Loucy (cell line): ENCODE measurements around the gene ANKRD36.
"Not testable (repeated sequence)": the region's sequence is repeated elsewhere in the genome, so short reads cannot be mapped to it uniquely, and the experiment has no call there.

Experiments used
- H2AFZ ChIP-seq: fragments of 200-600 bp; sonication (generic); 2 replicates; pipeline ENCODE4 v1.6.0; 2016; ENCODE audit warnings: antibody characterized with exemption, mild to moderate bottlenecking, low read length, moderate library complexity
- H3F3A ChIP-seq: fragments of 200-600 bp; 2 replicates; pipeline ENCODE4 v1.6.0; 2016; ENCODE audit warnings: antibody characterized with exemption, low read depth, mild to moderate bottlenecking
- H3K27me3 ChIP-seq: fragments of 200-600 bp; sonication (generic); 2 replicates; pipeline ENCODE4 v1.6.1; 2014; ENCODE audit warnings: low read length, mild to moderate bottlenecking; ENCODE audit not compliant: insufficient read depth, poor library complexity, severe bottlenecking
- H3K36me3 ChIP-seq: fragments of 200-600 bp; sonication (generic); 2 replicates; pipeline ENCODE4 v1.6.1; 2016; ENCODE audit warnings: low read length; ENCODE audit not compliant: insufficient read depth
- H3K4me1 ChIP-seq: fragments of 200-600 bp; sonication (generic); 2 replicates; pipeline ENCODE4 v1.5.1; 2014; ENCODE audit warnings: low read length, mild to moderate bottlenecking; ENCODE audit not compliant: insufficient read depth, poor library complexity, severe bottlenecking
- H3K4me2 ChIP-seq: fragments of 200-600 bp; sonication (generic); 2 replicates; pipeline ENCODE4 v1.6.0; 2014; ENCODE audit warnings: antibody characterized with exemption, low read length, low read depth, mild to moderate bottlenecking; ENCODE audit not compliant: poor library complexity, severe bottlenecking
- H3K4me3 ChIP-seq: fragments of 200-600 bp; sonication (generic); 2 replicates; pipeline ENCODE4 v1.5.1; 2014; ENCODE audit warnings: low read length, mild to moderate bottlenecking, mixed read lengths; ENCODE audit not compliant: poor library complexity, severe bottlenecking
- H3K79me2 ChIP-seq: fragments of 200-600 bp; sonication (generic); 2 replicates; pipeline ENCODE4 v1.6.1; 2014; ENCODE audit warnings: low read length; ENCODE audit not compliant: insufficient read depth
- H3K9ac ChIP-seq: fragments of 200-600 bp; sonication (generic); 2 replicates; pipeline ENCODE4 v1.6.0; 2014; ENCODE audit warnings: mild to moderate bottlenecking, low read depth, low read length, moderate library complexity; ENCODE audit not compliant: poor library complexity, severe bottlenecking
- H3K9me2 ChIP-seq: fragments of 200-600 bp; sonication (generic); replicated peaks from 2 replicates; pipeline ENCODE4 v1.6.1; 2016; ENCODE audit warnings: low read depth, low read length, mixed read lengths
- H3K9me3 ChIP-seq: fragments of 200-600 bp; sonication (generic); 2 replicates; pipeline ENCODE4 v1.6.1; 2014; ENCODE audit warnings: mild to moderate bottlenecking, antibody characterized with exemption, low read length, low read depth; ENCODE audit not compliant: insufficient read depth
- H4K20me1 ChIP-seq: fragments of 200-600 bp; sonication (generic); 2 replicates; pipeline ENCODE4 v1.6.0; 2014; ENCODE audit warnings: antibody characterized with exemption, low read length, mild to moderate bottlenecking; ENCODE audit not compliant: insufficient read depth, poor library complexity, severe bottlenecking

Gene ANKRD36

DNA sequence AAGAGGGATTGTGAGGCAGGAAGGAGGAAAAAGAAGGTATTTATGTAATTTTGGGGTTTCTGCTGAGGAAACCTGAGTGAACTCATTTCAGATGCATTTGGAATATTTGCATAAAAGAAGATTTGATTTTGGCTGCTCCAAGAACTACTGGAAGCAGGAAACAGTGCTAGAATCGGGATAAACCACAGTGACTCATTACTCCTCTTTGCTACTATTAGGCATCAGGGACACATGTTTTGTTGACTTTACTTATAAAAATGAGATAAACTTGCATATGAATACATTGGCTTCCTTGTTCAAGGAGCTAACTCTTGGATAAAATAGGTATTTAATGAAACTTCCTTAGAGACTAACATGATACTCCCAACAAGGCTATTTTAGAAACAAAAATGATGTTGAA is 67.4 kb downstream of the ANKRD36 start:
- H3K27me3 ChIP-seq, H3K9ac ChIP-seq, H4K20me1 ChIP-seq, H3K9me2 ChIP-seq, H3K79me2 ChIP-seq, H2AFZ ChIP-seq, H3K4me3 ChIP-seq, H3K9me3 ChIP-seq, H3K4me1 ChIP-seq, H3K4me2 ChIP-seq, H3F3A ChIP-seq, H3K36me3 ChIP-seq: not testable (repeated sequence)

DNA sequence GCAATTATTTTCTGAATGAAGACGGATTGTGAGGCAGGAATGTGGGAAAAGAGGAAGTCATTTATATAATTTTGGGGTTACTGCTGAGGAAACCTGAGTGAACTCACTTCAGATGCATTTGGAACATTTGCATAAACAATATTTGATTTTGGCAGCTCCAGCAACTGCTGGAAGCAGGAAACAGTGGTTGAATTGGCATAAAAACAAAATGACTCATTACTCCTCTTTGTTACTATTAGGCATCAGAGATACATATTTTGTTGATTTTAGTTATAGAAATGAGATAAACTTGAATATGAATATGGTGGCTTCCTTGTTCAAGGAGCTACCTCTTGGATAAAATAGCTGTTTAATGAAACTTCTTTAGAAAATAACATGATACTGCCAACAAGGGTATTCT is 82.4 kb downstream of the ANKRD36 start:
- not testable (repeated sequence) for H3K79me2 ChIP-seq, H3K9ac ChIP-seq, H4K20me1 ChIP-seq, H3K9me3 ChIP-seq, H3K4me1 ChIP-seq, H3K4me3 ChIP-seq, H3K27me3 ChIP-seq, H3K4me2 ChIP-seq, H3K9me2 ChIP-seq, H3F3A ChIP-seq, H2AFZ ChIP-seq
- H3K36me3 ChIP-seq: peaks cover 32% of the 10 kb centered on the region; the same call in 1 of the 2 replicates

DNA sequence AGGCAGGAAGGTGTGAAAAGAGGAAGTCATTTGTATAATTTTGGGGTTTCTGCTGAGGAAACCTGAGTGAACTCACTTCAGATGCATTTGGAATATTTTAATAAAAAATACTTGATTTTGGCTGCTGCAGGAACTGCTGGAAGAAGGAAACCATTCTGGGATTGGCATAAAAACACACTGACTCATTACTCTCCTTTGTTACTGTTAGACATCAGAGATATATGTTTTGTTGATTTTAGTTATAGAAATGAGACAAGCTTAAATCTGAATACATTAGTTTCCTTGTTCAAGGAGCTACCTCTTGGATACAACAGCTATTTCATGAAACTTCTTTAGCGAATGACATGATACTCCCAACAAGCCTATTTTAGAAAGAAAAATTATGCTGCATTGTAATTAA is 84.3 kb downstream of the ANKRD36 start:
- not testable (repeated sequence) for H3K4me2 ChIP-seq, H3K9me3 ChIP-seq, H4K20me1 ChIP-seq, H3K79me2 ChIP-seq, H3K27me3 ChIP-seq, H3F3A ChIP-seq, H3K9me2 ChIP-seq, H3K4me1 ChIP-seq, H2AFZ ChIP-seq, H3K9ac ChIP-seq, H3K4me3 ChIP-seq
- peaks cover 18% of the 10 kb centered on the region; the same call in 1 of the 2 replicates for H3K36me3 ChIP-seq

DNA sequence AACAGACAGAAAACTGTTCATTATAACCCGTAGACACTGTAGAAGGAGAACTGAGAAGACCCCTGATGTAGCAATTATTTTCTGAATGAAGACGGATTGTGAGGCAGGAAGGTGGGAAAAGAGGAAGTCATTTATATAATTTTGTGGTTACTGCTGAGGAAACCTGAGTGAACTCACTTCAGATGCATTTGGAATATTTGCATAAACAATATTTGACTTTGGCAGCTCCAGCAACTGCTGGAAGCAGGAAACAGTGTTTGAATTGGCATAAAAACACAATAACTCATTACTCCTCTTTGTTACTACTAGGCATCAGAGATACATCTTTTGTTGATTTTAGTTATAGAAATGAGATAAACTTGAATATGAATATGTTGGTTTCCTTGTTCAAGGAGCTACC is 87.9 kb downstream of the ANKRD36 start:
- peaks cover 13% of the 10 kb centered on the region; the same call in 1 of the 2 replicates for H3K36me3 ChIP-seq

DNA sequence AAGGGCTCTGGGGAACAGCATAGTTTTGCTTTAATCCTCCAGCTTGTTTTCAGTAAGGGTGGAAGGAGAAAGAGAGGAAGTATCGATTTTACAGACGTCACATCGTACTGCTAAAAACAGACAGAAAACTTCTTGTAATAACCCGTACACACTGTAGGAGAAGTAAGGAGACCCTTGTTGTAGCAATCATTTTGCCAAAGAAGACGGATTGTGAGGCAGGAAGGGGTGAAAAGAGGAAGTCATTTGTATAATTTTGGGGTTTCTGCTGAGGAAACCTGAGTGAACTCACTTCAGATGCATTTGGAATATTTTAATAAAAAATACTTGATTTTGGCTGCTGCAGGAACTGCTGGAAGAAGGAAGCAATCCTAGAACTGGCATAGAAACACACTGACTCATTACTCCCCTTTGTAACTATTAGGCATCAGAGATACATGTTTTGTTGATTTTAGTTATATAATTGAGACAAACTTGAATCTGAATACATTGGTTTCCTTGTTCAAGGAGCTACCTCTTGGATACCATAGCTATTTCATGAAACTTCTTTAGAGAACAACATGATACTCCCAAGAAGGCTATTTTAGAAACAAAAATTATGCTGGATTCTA is 89.8 kb downstream of the ANKRD36 start:
- H3K9ac ChIP-seq, H3K9me2 ChIP-seq, H3K4me3 ChIP-seq, H3F3A ChIP-seq, H3K4me1 ChIP-seq, H2AFZ ChIP-seq, H3K9me3 ChIP-seq, H3K4me2 ChIP-seq, H4K20me1 ChIP-seq, H3K36me3 ChIP-seq, H3K27me3 ChIP-seq, H3K79me2 ChIP-seq: not testable (repeated sequence)

More for the DNA sequence above, 87.9 kb downstream of the ANKRD36 start:
- not testable (repeated sequence) for H3F3A ChIP-seq, H3K9me3 ChIP-seq, H3K9me2 ChIP-seq, H3K79me2 ChIP-seq, H3K9ac ChIP-seq, H4K20me1 ChIP-seq, H3K4me2 ChIP-seq, H2AFZ ChIP-seq, H3K27me3 ChIP-seq, H3K4me3 ChIP-seq, H3K4me1 ChIP-seq
